Upper lobe of right lung (tissue), 1 donor: ENCODE data around the gene CBX3. TPM values are rescaled to one million over a fixed set of nuclear protein-coding genes. Genes with fewer than 3 reads are reported as not detected.

ENCODE experiments used
- ATAC-seq: fragments of 200-7000 bp; cut with Tn5 transposase; one replicate; pipeline ENCODE4 v1.9.1; 2020; ENCODE audit warnings: mild to moderate bottlenecking, moderate library complexity
- DNase-seq: peaks from one replicate; pipeline ENCODE4 v3.0.0-alpha.2; 2020
- H3K27ac ChIP-seq: fragments of 200-600 bp; one replicate; pipeline ENCODE4 v1.8.0; 2022
- H3K27me3 ChIP-seq: fragments of 200-600 bp; one replicate; pipeline ENCODE4 v1.8.0; 2022; ENCODE audit warnings: mild to moderate bottlenecking
- H3K36me3 ChIP-seq: fragments of 200-600 bp; one replicate; pipeline ENCODE4 v1.8.0; 2022
- H3K4me1 ChIP-seq: fragments of 200-600 bp; one replicate; pipeline ENCODE4 v1.8.0; 2022
- H3K4me3 ChIP-seq: fragments of 200-600 bp; one replicate; pipeline ENCODE4 v1.8.0; 2022; ENCODE audit warnings: mild to moderate bottlenecking
- H3K9me3 ChIP-seq: fragments of 200-600 bp; one replicate; pipeline ENCODE4 v1.8.0; 2022
- CTCF ChIP-seq: fragments of 200-600 bp; IDR thresholded peaks from one replicate; pipeline ENCODE4 v1.8.0; 2022; ENCODE audit warnings: antibody characterized with exemption
- intact Hi-C: fragments of 100-400 bp; cut with DNase I; formaldehyde crosslinking; loops from one replicate; pipeline ENCODE4 v1.11.0; 2022
- total RNA-seq: library from RNA; stranded (reverse); fragmentation: NEBNext Ultra II Directional; extraction: Animal tissue kit (Norgen Biotek cat#: 25700); gene quantifications from one replicate; pipeline ENCODE4 v1.2.1, GENCODE V29; 2021
- donor health status: DM: no; HTN: yes; CAD: no; lungs with severe emphysema.

CBX3 gene
- total RNA-seq, 1 donor from 2014 or later = 83.8 TPM

DNA sequence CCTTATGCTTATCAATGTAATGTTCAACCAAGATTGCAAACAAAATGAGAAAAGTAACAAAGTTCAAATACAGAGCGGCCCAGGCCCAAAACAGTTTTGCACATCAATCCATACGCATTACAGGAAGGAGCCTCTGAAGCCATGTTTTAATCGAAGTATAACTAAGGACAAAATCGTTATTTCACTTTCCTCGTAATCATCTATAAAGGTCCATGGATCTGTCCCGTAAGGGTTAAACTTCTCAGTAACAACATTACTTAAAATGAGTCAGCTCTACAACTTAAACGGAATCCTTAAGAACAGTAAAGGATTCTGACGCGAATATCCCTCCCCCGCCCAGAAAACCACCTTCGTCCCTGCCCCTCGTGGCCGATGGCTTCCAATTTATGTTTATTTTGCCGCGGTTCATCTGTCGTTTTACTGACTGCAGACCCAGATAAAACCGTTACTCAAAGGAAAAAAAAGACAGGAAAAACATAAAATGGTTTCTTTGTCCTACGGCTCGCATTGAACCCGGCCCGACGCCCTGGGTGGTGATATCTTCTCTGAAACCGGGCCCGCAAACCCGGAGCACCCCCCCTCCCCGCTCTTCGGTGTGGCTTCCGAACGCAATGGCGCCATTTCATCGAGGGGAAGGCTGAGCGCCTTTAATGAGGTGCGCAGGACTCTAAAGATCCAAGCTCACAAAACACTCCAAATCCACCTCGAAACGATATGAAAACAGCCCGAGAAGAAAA lies 2.1 kb upstream of the CBX3 start:
- Histone ChIP-seq H3K27me3 (no peaks in the 10 kb centered on the region), H3K27ac (peak overlapping the region; percentile 99), H3K4me3 (peak overlapping the region; percentile 89), H3K9me3 (no peaks in the 10 kb centered on the region), H3K4me1 (peaks cover 51% of the 10 kb centered on the region), H3K36me3 (peaks cover 47% of the 10 kb centered on the region)
- ATAC-seq (peak; percentile 12), DNase-seq (peak; percentile 82)
- TF ChIP-seq CTCF = no peak
- intact Hi-C loops = no loop called here

GRCh38 chr7:26200038-26200443 lies 1.5 kb upstream of the CBX3 start:
- Histone ChIP-seq H3K9me3 (no peaks in the 10 kb centered on the region), H3K27ac (peak overlapping the region; percentile 99), H3K4me3 (peak overlapping the region; percentile 89), H3K27me3 (no peaks in the 10 kb centered on the region), H3K36me3 (peaks cover 41% of the 10 kb centered on the region), H3K4me1 (peaks cover 52% of the 10 kb centered on the region)
- TF ChIP-seq CTCF = no peak
- ATAC-seq = peak; percentile 31
- intact Hi-C loops = no loop called here
- peak; percentile 87 for DNase-seq

GRCh38 chr7:26200444-26201246 lies 900 bp upstream of the CBX3 start, which contains the start of gene HNRNPA2B1:
HNRNPA2B1 (minus strand) TSS chr7:26200746; CDS start chr7:26200577, 169 bp downstream.
- ATAC-seq = peak; percentile 87
- peak; percentile 98 for DNase-seq
- peak within 1 kb of the TSS; percentile 99 for H3K27ac ChIP-seq
- H3K4me1 ChIP-seq = peaks cover 46% of the 10 kb centered on the region
- H3K9me3 ChIP-seq = no peaks in the 10 kb centered on the region
- no peak for TF ChIP-seq CTCF
- peak within 1 kb of the TSS; percentile 89 for H3K4me3 ChIP-seq
- intact Hi-C loops = no loop called here
- H3K27me3 ChIP-seq = no peaks in the 10 kb centered on the region
- peaks cover 35% of the 10 kb centered on the region for H3K36me3 ChIP-seq

DNA sequence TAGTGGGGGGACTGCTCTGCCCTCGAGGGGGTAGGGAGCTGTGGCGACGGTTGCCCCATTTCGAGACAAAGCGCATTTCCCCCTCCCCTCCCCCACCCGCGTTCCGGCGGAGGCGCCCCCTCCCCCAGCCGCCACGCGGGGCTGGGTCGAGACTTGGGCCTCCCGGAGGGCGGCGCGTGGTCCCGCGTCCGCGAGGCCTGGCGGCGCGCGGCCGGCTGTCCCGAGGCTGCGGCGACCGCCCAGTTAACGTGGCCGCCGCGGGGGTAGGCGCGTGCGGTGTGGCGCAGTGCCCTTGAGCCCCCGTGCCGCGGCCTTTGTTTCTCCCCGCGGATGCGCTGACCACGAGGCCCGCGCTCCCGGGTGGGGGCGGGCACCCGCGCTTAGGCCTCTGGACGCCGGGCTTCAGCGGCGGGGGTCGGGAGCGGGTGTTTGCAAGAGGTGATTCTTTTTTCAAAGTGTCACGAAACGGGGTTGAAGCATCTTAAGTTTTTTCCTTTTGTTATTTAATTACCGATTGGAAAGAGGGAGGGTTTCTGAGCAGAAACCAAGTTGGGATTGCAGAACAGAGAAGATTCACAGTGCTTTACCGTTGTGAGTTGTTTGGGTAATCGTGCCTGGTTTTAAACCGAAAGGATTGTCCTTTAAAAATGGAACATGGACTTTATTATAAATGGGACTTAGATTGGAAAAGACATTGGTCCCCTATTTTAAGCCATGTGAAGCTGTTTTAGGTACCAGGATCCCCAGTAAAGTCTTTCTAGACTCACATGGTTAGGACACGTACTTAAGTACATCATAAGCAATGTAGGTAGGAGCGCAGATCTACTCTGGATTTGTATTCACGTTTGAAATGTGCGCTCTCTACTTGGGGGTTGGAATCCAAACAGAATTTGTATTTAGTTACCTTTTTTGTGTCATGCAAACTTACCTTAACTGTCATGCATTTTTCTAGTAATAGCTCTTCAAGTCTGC lies 760 bp downstream of the CBX3 start:
- DNase-seq = peak; percentile 84
- peak; percentile 30 for ATAC-seq

More for the DNA sequence above, 760 bp downstream of the CBX3 start:
- intact Hi-C loops = no loop called here
- no peak for TF ChIP-seq CTCF
- H3K4me1 ChIP-seq = peaks cover 30% of the 10 kb centered on the region
- peaks cover 35% of the 10 kb centered on the region for H3K36me3 ChIP-seq
- H3K9me3 ChIP-seq = no peaks in the 10 kb centered on the region
- peak overlapping the region; percentile 89 for H3K4me3 ChIP-seq
- no peaks in the 10 kb centered on the region for H3K27me3 ChIP-seq
- H3K27ac ChIP-seq = peak overlapping the region; percentile 99
